Caco-2 (cell line): ENCODE data around the gene ZDHHC17. TPM values are rescaled to one million over a fixed set of nuclear protein-coding genes. Genes with fewer than 3 reads are reported as not detected.

Source experiments
- BruUV-seq: library from RNA; stranded (reverse); fragments of 400-500 nt; replicated peaks from 2 replicates; lab custom pipeline; 2021; lab: Mats Ljungman, UMichigan
- CTCF ChIA-PET: fragments of 300-600 bp; sonication (Branson Sonifier 250); formaldehyde crosslinking; loops from one replicate; lab custom pipeline; 2022; ENCODE audit warnings: antibody characterized with exemption; lab: Charles Lee
- POLR2A ChIA-PET: fragments of 300-600 bp; sonication (Branson Sonifier 250); formaldehyde crosslinking; loops from one replicate; lab custom pipeline; 2022; ENCODE audit warnings: antibody characterized with exemption; lab: Charles Lee
- DNase-seq, 2 experiments: peaks; one replicate each; pipeline versions ENCODE4 v3.0.0 to v3.0.0-alpha.2; 2020 to 2022
- H3K27me3 ChIP-seq: replicated peaks from 2 replicates; pipeline ENCODE4 v1.6.0; 2011; ENCODE audit warnings: low read length; ENCODE audit not compliant: control insufficient read depth, insufficient read depth
- H3K36me3 ChIP-seq: 2 replicates; pipeline ENCODE4 v1.5.1; 2011; ENCODE audit warnings: low read length; ENCODE audit not compliant: control insufficient read depth, insufficient read depth
- H3K4me1 ChIP-seq: fragments of 250-450 bp; sonication (Bioruptor Pico); 2 replicates; pipeline ENCODE4 v1.5.1; 2020; ENCODE audit warnings: mild to moderate bottlenecking
- H3K4me3 ChIP-seq: 2 replicates; pipeline ENCODE4 v1.5.1; 2011; ENCODE audit warnings: low read depth, mild to moderate bottlenecking, control low read depth, low read length
- H3K9me3 ChIP-seq: fragments of 250-450 bp; sonication (Bioruptor Pico); 2 replicates; pipeline ENCODE4 v1.5.1; 2020; ENCODE audit warnings: mild to moderate bottlenecking, moderate library complexity
- H3K27ac Mint-ChIP-seq: one replicate; pipeline ENCODE4 v1.8.0; 2022; ENCODE audit warnings: mixed read lengths; ENCODE audit not compliant: unreplicated experiment
- H3K27me3 Mint-ChIP-seq: one replicate; pipeline ENCODE4 v1.8.0; 2022; ENCODE audit warnings: mixed read lengths; ENCODE audit not compliant: insufficient read depth, unreplicated experiment
- H3K36me3 Mint-ChIP-seq: one replicate; pipeline ENCODE4 v1.8.0; 2022; ENCODE audit warnings: mild to moderate bottlenecking, mixed read lengths; ENCODE audit not compliant: insufficient read depth, unreplicated experiment
- H3K4me1 Mint-ChIP-seq: one replicate; pipeline ENCODE4 v1.8.0; 2022; ENCODE audit warnings: low read depth, mixed read lengths; ENCODE audit not compliant: unreplicated experiment
- H3K4me3 Mint-ChIP-seq: one replicate; pipeline ENCODE4 v1.8.0; 2022; ENCODE audit warnings: mild to moderate bottlenecking, moderate library complexity, mixed read lengths; ENCODE audit not compliant: unreplicated experiment
- H3K9me3 Mint-ChIP-seq: one replicate; pipeline ENCODE4 v1.8.0; 2022; ENCODE audit warnings: mixed read lengths; ENCODE audit not compliant: unreplicated experiment
- intact Hi-C: fragments of 100-400 bp; cut with micrococcal nuclease; formaldehyde crosslinking; loops from one replicate; pipeline ENCODE4 v1.10.0; 2022; ENCODE audit not compliant: unreplicated experiment
- total RNA-seq: library from RNA; stranded (reverse); gene quantifications from 2 replicates; pipeline ENCODE4 v1.2.3, GENCODE V29; 2022
- TF ChIP-seq, protein P1 (sequence below), 2 experiments: fragments of 200-600 bp in 1 of 2; IDR thresholded peaks; 1 replicate in 1 of 2; 2 replicates in 1 of 2; pipeline versions ENCODE4 v1.5.1 to v1.8.0; 2011 to 2022; ENCODE audit warnings: antibody characterized with exemption in 1 of 2, control low read depth in 1 of 2, inconsistent platforms in 1 of 2, low read depth in 1 of 2, low read length in 1 of 2, mild to moderate bottlenecking in 1 of 2, moderate library complexity in 1 of 2; ENCODE audit not compliant: insufficient read depth in 1 of 2, severe bottlenecking in 1 of 2, unreplicated experiment in 1 of 2

The ZDHHC17 gene
- total RNA-seq, 1 experiment from 2014 or later = 32.2 TPM

DNA sequence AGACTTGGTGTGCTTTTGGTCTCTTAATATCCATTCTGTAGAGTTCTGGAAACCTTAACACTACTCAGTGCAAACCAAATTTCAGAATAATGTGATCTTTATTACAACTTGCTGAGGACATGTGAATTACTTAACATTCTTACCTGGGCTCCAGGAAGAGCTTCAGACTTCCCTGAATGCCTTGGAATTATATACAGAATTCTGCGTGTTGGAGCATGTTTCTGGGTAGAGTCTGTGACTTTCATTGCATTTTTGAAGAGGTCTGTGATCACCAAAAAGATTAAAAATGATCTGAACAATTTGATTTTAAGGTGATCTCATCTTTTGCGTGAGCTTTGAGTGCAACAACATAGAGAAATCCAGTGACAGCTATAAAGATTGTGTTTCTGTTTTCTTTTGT, 35.4 kb downstream of the ZDHHC17 start:
- intact Hi-C loops = no loop called here
- ChIA-PET POLR2A (interaction anchor here (0.6 kb wide), 1 partner anchor 178 kb away, joined by 3 read pairs; no protein-coding TSS in a partner anchor), CTCF (no interaction called here)
- no peak for DNase-seq
- H3K4me3 ChIP-seq = no peak overlapping the region
- Mint-ChIP-seq H3K27me3 (no peaks in the 10 kb centered on the region), H3K27ac (no peak overlapping the region), H3K4me1 (no peaks in the 10 kb centered on the region), H3K4me3 (no peak overlapping the region), H3K36me3 (no peaks in the 10 kb centered on the region), H3K9me3 (no peaks in the 10 kb centered on the region)
- H3K9me3 ChIP-seq = no peaks in the 10 kb centered on the region
- no peaks in the 10 kb centered on the region for H3K27me3 ChIP-seq
- TF ChIP-seq, protein P1, sequence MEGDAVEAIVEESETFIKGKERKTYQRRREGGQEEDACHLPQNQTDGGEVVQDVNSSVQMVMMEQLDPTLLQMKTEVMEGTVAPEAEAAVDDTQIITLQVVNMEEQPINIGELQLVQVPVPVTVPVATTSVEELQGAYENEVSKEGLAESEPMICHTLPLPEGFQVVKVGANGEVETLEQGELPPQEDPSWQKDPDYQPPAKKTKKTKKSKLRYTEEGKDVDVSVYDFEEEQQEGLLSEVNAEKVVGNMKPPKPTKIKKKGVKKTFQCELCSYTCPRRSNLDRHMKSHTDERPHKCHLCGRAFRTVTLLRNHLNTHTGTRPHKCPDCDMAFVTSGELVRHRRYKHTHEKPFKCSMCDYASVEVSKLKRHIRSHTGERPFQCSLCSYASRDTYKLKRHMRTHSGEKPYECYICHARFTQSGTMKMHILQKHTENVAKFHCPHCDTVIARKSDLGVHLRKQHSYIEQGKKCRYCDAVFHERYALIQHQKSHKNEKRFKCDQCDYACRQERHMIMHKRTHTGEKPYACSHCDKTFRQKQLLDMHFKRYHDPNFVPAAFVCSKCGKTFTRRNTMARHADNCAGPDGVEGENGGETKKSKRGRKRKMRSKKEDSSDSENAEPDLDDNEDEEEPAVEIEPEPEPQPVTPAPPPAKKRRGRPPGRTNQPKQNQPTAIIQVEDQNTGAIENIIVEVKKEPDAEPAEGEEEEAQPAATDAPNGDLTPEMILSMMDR (IDR thresholded peaks at IDR 0.05; ENCODE audit: insufficient read depth in 1 of 2, low read depth in 1 of 2, low read length in 1 of 2, severe bottlenecking in 1 of 2, unreplicated experiment in 1 of 2) = no peak
- H3K4me1 ChIP-seq = 0 out of 2 replicates have a peak, but pooled peaks cover 4% of the 10 kb centered on the region
- no TSS peak for BruUV-seq
- H3K36me3 ChIP-seq = no peaks in the 10 kb centered on the region

DNA sequence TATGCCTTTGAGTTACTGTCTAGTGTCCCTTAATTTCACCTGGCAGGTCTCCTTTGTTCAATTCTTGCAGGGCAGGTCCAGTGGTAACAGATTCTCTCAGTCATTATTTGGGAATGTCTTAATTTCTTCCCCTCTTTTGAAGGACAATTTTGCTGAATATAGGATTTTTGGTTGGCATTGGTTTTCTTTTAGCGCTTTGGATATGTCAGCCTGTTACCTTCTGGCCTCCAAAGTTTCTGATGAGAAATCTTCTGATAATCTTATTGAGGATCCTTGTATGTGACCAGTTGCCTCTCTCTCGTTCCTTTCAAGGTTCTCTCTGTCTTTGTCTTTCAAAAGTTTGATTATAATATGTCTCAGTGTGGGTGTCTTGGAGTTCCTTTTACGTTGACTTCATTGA, 38.1 kb downstream of the ZDHHC17 start:
- BruUV-seq = no TSS peak
- CTCF ChIA-PET = no interaction called here

DNA sequence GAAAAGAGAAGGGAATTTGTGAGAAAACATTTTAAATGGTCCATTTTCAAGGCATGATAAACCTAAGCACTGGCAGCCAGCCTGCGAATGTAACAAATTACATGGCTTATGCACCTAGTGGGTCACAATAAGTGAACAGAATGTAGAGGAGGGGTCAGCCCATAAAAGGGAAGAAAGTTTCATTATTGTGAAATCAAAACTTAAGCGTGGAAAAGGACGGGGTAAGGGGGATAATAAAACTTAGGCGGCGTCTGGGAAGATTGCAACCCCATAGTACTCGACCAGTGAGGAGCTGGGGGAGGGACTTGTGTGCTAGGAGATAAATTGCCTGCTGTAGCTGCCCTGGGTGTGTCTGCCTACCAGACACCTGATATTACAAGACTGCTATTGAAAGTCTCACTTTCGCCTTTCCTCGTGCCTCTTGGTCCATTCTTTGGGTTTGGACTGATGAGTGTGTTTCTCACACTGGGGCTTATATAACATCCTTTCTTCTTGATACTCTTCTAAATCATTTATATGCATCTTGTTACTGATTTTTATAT, 40.6 kb downstream of the ZDHHC17 start:
- intact Hi-C loops = no loop called here
- Histone ChIP-seq H3K27me3 (no peaks in the 10 kb centered on the region), H3K4me3 (no peak overlapping the region), H3K4me1 (0 out of 2 replicates have a peak, but pooled peaks cover 3% of the 10 kb centered on the region), H3K36me3 (no peaks in the 10 kb centered on the region), H3K9me3 (no peaks in the 10 kb centered on the region)
- TF ChIP-seq, protein P1 (IDR thresholded peaks at IDR 0.05; ENCODE audit: insufficient read depth in 1 of 2, low read depth in 1 of 2, low read length in 1 of 2, severe bottlenecking in 1 of 2, unreplicated experiment in 1 of 2) = no peak
- no TSS peak for BruUV-seq
- DNase-seq = no peak
- Mint-ChIP-seq H3K27ac (no peak overlapping the region), H3K4me1 (no peaks in the 10 kb centered on the region), H3K27me3 (no peaks in the 10 kb centered on the region), H3K9me3 (no peaks in the 10 kb centered on the region), H3K36me3 (no peaks in the 10 kb centered on the region), H3K4me3 (no peak overlapping the region)
- ChIA-PET POLR2A (interaction anchor here (0.6 kb wide), 1 partner anchor 62 kb away, joined by 4 read pairs; no protein-coding TSS in a partner anchor), CTCF (no interaction called here)

More for the DNA sequence above, 38.1 kb downstream of the ZDHHC17 start:
- Mint-ChIP-seq H3K27ac (no peak overlapping the region), H3K27me3 (no peaks in the 10 kb centered on the region), H3K4me3 (no peak overlapping the region), H3K36me3 (no peaks in the 10 kb centered on the region), H3K4me1 (no peaks in the 10 kb centered on the region), H3K9me3 (no peaks in the 10 kb centered on the region)
- no peak for DNase-seq
- POLR2A ChIA-PET = no interaction called here
- no peak overlapping the region for H3K4me3 ChIP-seq
- TF ChIP-seq, protein P1 (IDR thresholded peaks at IDR 0.05; ENCODE audit: insufficient read depth in 1 of 2, low read depth in 1 of 2, low read length in 1 of 2, severe bottlenecking in 1 of 2, unreplicated experiment in 1 of 2) = no peak
- intact Hi-C loops = no loop called here
- no peaks in the 10 kb centered on the region for H3K9me3 ChIP-seq
- H3K27me3 ChIP-seq = no peaks in the 10 kb centered on the region
- H3K4me1 ChIP-seq = 0 out of 2 replicates have a peak, but pooled peaks cover 4% of the 10 kb centered on the region
- H3K36me3 ChIP-seq = no peaks in the 10 kb centered on the region
